ENCODE data around the gene SLC27A1.

The SLC27A1 gene

DNA sequence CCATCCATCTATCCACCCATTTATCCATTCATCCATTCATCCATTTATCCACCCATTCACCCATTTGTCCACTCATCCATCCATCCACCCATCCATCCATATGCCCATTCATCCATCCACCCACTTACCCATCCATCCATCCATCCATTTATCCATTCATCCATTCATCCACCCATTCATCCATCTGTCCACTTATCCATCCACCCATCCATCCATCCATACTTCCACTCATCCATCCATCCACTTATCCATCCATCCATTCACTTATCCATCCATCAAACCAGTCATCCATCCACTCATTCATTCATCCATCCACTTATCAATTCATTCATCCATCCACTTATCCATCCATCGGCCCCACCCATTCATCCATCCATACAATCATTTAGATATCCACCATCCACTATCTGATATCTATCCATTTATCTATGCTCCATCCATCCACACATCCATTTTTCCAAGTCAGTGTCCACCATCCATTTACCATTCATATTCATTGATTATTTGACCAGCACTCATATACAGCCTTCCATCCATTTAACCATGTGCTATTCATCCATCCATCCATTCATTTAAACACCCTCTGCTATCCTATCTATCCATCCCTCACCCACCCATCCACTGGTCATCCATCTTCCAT is 24.7 kb upstream of the SLC27A1 start:
- Histone ChIP-seq H3K27me3 (ENCODE audit: insufficient read depth, low read length) (peaks cover 20% of the 10 kb centered on the region), H3K4me3 (ENCODE audit: low read length) (no peak overlapping the region), H3K9me3 (ENCODE audit: insufficient read depth, low read depth, low read length) (no peaks in the 10 kb centered on the region), H3K36me3 (ENCODE audit: insufficient read depth, low read length) (no peaks in the 10 kb centered on the region), H3K4me1 (ENCODE audit: insufficient read depth, low read length) (no peaks in the 10 kb centered on the region), H3K27ac (ENCODE audit: low read depth, low read length) (no peak overlapping the region), H3K9ac (ENCODE audit: low read depth, low read length) (no peak overlapping the region)
- 87% methylated on average over 1 of the region's 1 CpG for WGBS

DNA sequence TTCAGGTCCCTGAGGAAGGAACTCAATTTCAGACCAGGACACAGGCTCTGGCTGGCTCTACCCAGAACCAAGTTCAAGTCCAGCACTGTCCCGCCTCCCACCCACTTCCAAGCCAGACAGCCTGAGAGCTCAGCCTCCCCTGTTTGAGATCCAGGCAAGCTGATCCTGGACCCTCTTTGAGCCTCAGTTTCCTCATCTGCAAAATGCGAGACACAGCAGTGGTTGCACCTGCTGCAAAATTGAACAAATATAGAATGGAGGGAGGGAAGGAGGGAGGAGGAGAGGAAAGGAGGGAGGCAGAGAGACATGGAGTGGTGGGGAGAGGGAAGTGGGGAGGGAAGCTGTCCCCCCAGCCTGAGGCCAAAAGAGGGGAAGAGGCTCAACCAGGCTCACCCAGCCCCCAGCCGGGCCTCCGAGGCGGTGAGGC is 22.6 kb upstream of the SLC27A1 start:
- H3K9me3 ChIP-seq (ENCODE audit: insufficient read depth, low read depth, low read length), result no peaks in the 10 kb centered on the region
- 34% methylated on average over 5 of the region's 5 CpGs for WGBS
- H3K27me3 ChIP-seq (ENCODE audit: insufficient read depth, low read length), result peaks cover 20% of the 10 kb centered on the region
- no peaks in the 10 kb centered on the region for H3K36me3 ChIP-seq (ENCODE audit: insufficient read depth, low read length)
- no peaks in the 10 kb centered on the region for H3K4me1 ChIP-seq (ENCODE audit: insufficient read depth, low read length)
- H3K27ac ChIP-seq (ENCODE audit: low read depth, low read length), result no peak overlapping the region
- H3K4me3 ChIP-seq (ENCODE audit: low read length), result peak overlapping the region; percentile 56
- peak overlapping the region; percentile 57 for H3K9ac ChIP-seq (ENCODE audit: low read depth, low read length)

- peaks cover 20% of the 10 kb centered on the region for H3K27me3 ChIP-seq (ENCODE audit: insufficient read depth, low read length)
- no peaks in the 10 kb centered on the region for H3K9me3 ChIP-seq (ENCODE audit: insufficient read depth, low read depth, low read length)
- peak within 1 kb of the TSS; percentile 56 for H3K4me3 ChIP-seq (ENCODE audit: low read length)
- no peaks in the 10 kb centered on the region for H3K36me3 ChIP-seq (ENCODE audit: insufficient read depth, low read length)
- H3K27ac ChIP-seq (ENCODE audit: low read depth, low read length), result no peak within 1 kb of the TSS
- peak within 1 kb of the TSS; percentile 57 for H3K9ac ChIP-seq (ENCODE audit: low read depth, low read length)
- WGBS, result 2% methylated on average over 81 of the region's 81 CpGs
- H3K4me1 ChIP-seq (ENCODE audit: insufficient read depth, low read length), result no peaks in the 10 kb centered on the region
Observed at GRCh38 chr19:17448131-17448967, 22.0 kb upstream of the SLC27A1 start, which contains the start of gene TMEM221. TSS of gene TMEM221 (minus strand) at chr19:17448668. CDS start at chr19:17448462, 206 bp downstream.

- H3K36me3 ChIP-seq (ENCODE audit: insufficient read depth, low read length), result no peaks in the 10 kb centered on the region
- no peak overlapping the region for H3K27ac ChIP-seq (ENCODE audit: low read depth, low read length)
- H3K27me3 ChIP-seq (ENCODE audit: insufficient read depth, low read length), result peaks cover 37% of the 10 kb centered on the region
- 77% methylated on average over 7 of the region's 8 CpGs for WGBS
- no peak overlapping the region for H3K4me3 ChIP-seq (ENCODE audit: low read length)
- H3K9me3 ChIP-seq (ENCODE audit: insufficient read depth, low read depth, low read length), result no peaks in the 10 kb centered on the region
- peaks cover 4% of the 10 kb centered on the region for H3K4me1 ChIP-seq (ENCODE audit: insufficient read depth, low read length)
- no peak overlapping the region for H3K9ac ChIP-seq (ENCODE audit: low read depth, low read length)
Observed at GRCh38 chr19:17450264-17451075, 19.9 kb upstream of the SLC27A1 start.

GRCh38 chr19:17451820-17452219 is 18.5 kb upstream of the SLC27A1 start:
- Histone ChIP-seq H3K27ac (ENCODE audit: low read depth, low read length) (no peak overlapping the region), H3K4me3 (ENCODE audit: low read length) (no peak overlapping the region), H3K4me1 (ENCODE audit: insufficient read depth, low read length) (peaks cover 4% of the 10 kb centered on the region), H3K9me3 (ENCODE audit: insufficient read depth, low read depth, low read length) (no peaks in the 10 kb centered on the region), H3K9ac (ENCODE audit: low read depth, low read length) (no peak overlapping the region), H3K27me3 (ENCODE audit: insufficient read depth, low read length) (peaks cover 45% of the 10 kb centered on the region), H3K36me3 (ENCODE audit: insufficient read depth, low read length) (no peaks in the 10 kb centered on the region)
- WGBS, result 87% methylated on average over 4 of the region's 4 CpGs

DNA sequence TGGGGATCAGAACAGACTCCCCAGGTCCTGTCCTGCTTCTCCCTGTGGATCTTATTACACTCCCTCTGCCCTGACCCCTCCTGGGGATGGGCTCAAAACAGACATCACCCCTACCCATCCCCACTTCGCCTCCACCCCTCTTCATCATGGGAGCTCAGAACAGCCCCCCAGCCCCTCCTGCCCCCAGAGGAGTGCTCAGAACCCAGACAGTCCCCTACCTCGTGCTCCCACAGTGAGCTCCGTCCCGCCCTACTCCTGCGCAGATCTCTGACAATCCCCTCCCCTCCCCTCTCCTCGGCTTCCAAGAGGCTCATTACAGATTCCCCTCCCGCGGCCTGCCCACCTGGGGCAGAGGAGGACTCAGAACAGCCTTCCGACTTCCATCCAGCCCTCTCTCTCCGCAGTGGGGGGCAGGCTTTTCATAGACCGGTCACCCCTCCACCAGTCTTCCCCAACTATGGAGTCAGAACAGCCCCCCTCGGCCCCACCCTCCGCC is 15.7 kb upstream of the SLC27A1 start:
- Histone ChIP-seq H3K4me3 (ENCODE audit: low read length) (peak overlapping the region; percentile 42), H3K9ac (ENCODE audit: low read depth, low read length) (peak overlapping the region; percentile 20; the same call in 1 of the 2 replicates), H3K27ac (ENCODE audit: low read depth, low read length) (no peak overlapping the region), H3K9me3 (ENCODE audit: insufficient read depth, low read depth, low read length) (no peaks in the 10 kb centered on the region), H3K4me1 (ENCODE audit: insufficient read depth, low read length) (peaks cover 4% of the 10 kb centered on the region), H3K36me3 (ENCODE audit: insufficient read depth, low read length) (no peaks in the 10 kb centered on the region), H3K27me3 (ENCODE audit: insufficient read depth, low read length) (peaks cover 40% of the 10 kb centered on the region)
- WGBS, result 2% methylated on average over 11 of the region's 13 CpGs

GRCh38 chr19:17455308-17456123 is 14.8 kb upstream of the SLC27A1 start:
- no peaks in the 10 kb centered on the region for H3K9me3 ChIP-seq (ENCODE audit: insufficient read depth, low read depth, low read length)
- H3K36me3 ChIP-seq (ENCODE audit: insufficient read depth, low read length), result no peaks in the 10 kb centered on the region
- peak overlapping the region; percentile 33; the same call in 1 of the 2 replicates for H3K4me3 ChIP-seq (ENCODE audit: low read length)
- peaks cover 4% of the 10 kb centered on the region for H3K4me1 ChIP-seq (ENCODE audit: insufficient read depth, low read length)
- peaks cover 40% of the 10 kb centered on the region for H3K27me3 ChIP-seq (ENCODE audit: insufficient read depth, low read length)
- no peak overlapping the region for H3K9ac ChIP-seq (ENCODE audit: low read depth, low read length)
- H3K27ac ChIP-seq (ENCODE audit: low read depth, low read length), result no peak overlapping the region
- 37% methylated on average over 54 of the region's 58 CpGs for WGBS

DNA sequence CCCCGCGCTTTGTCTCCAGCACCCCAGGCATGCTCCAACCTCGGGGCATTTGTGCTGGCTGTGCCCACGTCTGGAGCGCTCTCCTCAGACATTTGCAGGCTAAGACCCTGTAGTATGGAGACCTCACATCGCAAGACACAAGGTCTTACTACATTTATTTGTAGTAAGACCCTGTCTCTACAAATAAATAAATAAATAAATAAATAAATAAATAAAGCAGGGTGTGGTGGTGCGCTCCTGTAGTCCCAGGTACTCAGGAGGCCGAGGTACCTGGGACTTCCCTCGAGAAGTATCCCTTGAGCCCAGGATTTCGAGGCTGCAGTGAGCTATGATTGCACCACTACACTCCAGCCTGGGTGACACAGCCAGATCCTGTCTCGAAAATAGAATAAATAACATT is 14.2 kb upstream of the SLC27A1 start:
- no peak overlapping the region for H3K27ac ChIP-seq (ENCODE audit: low read depth, low read length)
- H3K27me3 ChIP-seq (ENCODE audit: insufficient read depth, low read length), result peaks cover 40% of the 10 kb centered on the region
- peaks cover 4% of the 10 kb centered on the region for H3K4me1 ChIP-seq (ENCODE audit: insufficient read depth, low read length)
- no peaks in the 10 kb centered on the region for H3K9me3 ChIP-seq (ENCODE audit: insufficient read depth, low read depth, low read length)
- H3K36me3 ChIP-seq (ENCODE audit: insufficient read depth, low read length), result no peaks in the 10 kb centered on the region
- H3K4me3 ChIP-seq (ENCODE audit: low read length), result peak overlapping the region; percentile 33; the same call in 1 of the 2 replicates
- WGBS, result 77% methylated on average over 10 of the region's 11 CpGs
- H3K9ac ChIP-seq (ENCODE audit: low read depth, low read length), result no peak overlapping the region

GRCh38 chr19:17457616-17458015 is 12.7 kb upstream of the SLC27A1 start:
- H3K4me3 ChIP-seq (ENCODE audit: low read length), result no peak overlapping the region
- WGBS, result 85% methylated on average over 6 of the region's 6 CpGs
- H3K27ac ChIP-seq (ENCODE audit: low read depth, low read length), result no peak overlapping the region
- H3K27me3 ChIP-seq (ENCODE audit: insufficient read depth, low read length), result peaks cover 40% of the 10 kb centered on the region
- no peaks in the 10 kb centered on the region for H3K36me3 ChIP-seq (ENCODE audit: insufficient read depth, low read length)
- H3K4me1 ChIP-seq (ENCODE audit: insufficient read depth, low read length), result peaks cover 4% of the 10 kb centered on the region
- no peaks in the 10 kb centered on the region for H3K9me3 ChIP-seq (ENCODE audit: insufficient read depth, low read depth, low read length)
- H3K9ac ChIP-seq (ENCODE audit: low read depth, low read length), result no peak overlapping the region

DNA sequence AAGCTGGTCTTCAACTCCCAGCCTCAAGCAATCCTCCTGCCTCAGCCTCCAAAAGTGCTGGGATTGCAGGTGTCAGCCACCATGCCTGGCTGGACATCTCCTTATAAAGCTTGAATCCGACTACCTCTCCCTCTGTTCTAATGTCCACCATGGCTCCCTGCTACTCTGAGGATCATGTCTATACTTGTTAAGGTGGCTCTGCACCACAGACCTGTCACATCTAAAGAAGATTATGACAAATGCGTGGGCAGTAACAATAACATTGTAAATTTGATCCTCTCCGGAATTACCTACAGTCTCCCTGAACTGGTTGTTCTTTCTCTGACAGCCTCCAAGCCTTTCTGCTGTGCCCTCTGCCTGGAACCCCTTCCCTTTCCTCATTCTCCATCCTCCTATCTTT is 11.4 kb upstream of the SLC27A1 start:
- Histone ChIP-seq H3K27me3 (ENCODE audit: insufficient read depth, low read length) (peaks cover 36% of the 10 kb centered on the region), H3K9me3 (ENCODE audit: insufficient read depth, low read depth, low read length) (no peaks in the 10 kb centered on the region), H3K4me1 (ENCODE audit: insufficient read depth, low read length) (peaks cover 4% of the 10 kb centered on the region), H3K9ac (ENCODE audit: low read depth, low read length) (no peak overlapping the region), H3K36me3 (ENCODE audit: insufficient read depth, low read length) (no peaks in the 10 kb centered on the region), H3K27ac (ENCODE audit: low read depth, low read length) (no peak overlapping the region), H3K4me3 (ENCODE audit: low read length) (no peak overlapping the region)
- WGBS, result 86% methylated on average over 3 of the region's 3 CpGs

Data from HUES64 (cell line).